GM23338 (cell line): ENCODE results near the gene DAGLA. TPM values are rescaled to one million over a fixed set of nuclear protein-coding genes. Genes with fewer than 3 reads are reported as not detected.

Experiments used
- ATAC-seq: fragments of 200-7000 bp; cut with Tn5 transposase; 3 replicates; pipeline ENCODE4 v1.9.1; 2020
- DNase-seq: peaks from one replicate; pipeline ENCODE4 v3.0.0-alpha.2; 2015; ENCODE audit warnings: low spot score
- H2AFZ ChIP-seq: fragments of 200-600 bp; sonication (generic); 2 replicates; pipeline ENCODE4 v1.8.0; 2016; ENCODE audit warnings: antibody characterized with exemption, mild to moderate bottlenecking, moderate library complexity
- H3F3A ChIP-seq: fragments of 200-600 bp; sonication (generic); replicated peaks from 2 replicates; pipeline ENCODE4 v1.8.0; 2017; ENCODE audit warnings: antibody characterized with exemption, mixed run types, low read depth
- H3K27ac ChIP-seq: fragments of 200-600 bp; sonication (generic); 2 replicates; pipeline ENCODE4 v1.6.1; 2016; ENCODE audit warnings: low read depth
- H3K27me3 ChIP-seq: fragments of 200-600 bp; sonication (generic); 2 replicates; pipeline ENCODE4 v1.8.0; 2016; ENCODE audit warnings: mild to moderate bottlenecking, mixed run types, moderate library complexity; ENCODE audit not compliant: insufficient read depth
- H3K36me3 ChIP-seq: fragments of 200-600 bp; sonication (generic); 2 replicates; pipeline ENCODE4 v1.8.0; 2016; ENCODE audit warnings: mild to moderate bottlenecking; ENCODE audit not compliant: insufficient read depth
- H3K4me1 ChIP-seq: fragments of 200-600 bp; sonication (generic); 2 replicates; pipeline ENCODE4 v1.8.0; 2016; ENCODE audit warnings: mild to moderate bottlenecking, moderate library complexity; ENCODE audit not compliant: insufficient read depth
- H3K4me2 ChIP-seq: fragments of 200-600 bp; sonication (generic); 2 replicates; pipeline ENCODE4 v1.7.1; 2017; ENCODE audit warnings: mixed run types
- H3K4me3 ChIP-seq: fragments of 200-600 bp; sonication (generic); 2 replicates; pipeline ENCODE4 v1.6.1; 2016; ENCODE audit warnings: mixed run types
- H3K79me2 ChIP-seq: fragments of 200-600 bp; sonication (generic); replicated peaks from 2 replicates; pipeline ENCODE4 v1.8.0; 2017; ENCODE audit warnings: mild to moderate bottlenecking; ENCODE audit not compliant: insufficient read depth
- H3K9me2 ChIP-seq: fragments of 200-600 bp; sonication (generic); 2 replicates; pipeline ENCODE4 v1.8.0; 2017; ENCODE audit not compliant: insufficient read depth
- H4K20me1 ChIP-seq: fragments of 200-600 bp; sonication (generic); replicated peaks from 2 replicates; pipeline ENCODE4 v1.8.0; 2017; ENCODE audit warnings: mild to moderate bottlenecking; ENCODE audit not compliant: insufficient read depth
- H3K27ac Mint-ChIP-seq: 2 replicates; pipeline ENCODE4 v1.8.0; 2020; ENCODE audit warnings: inconsistent platforms, mild to moderate bottlenecking, moderate library complexity, mixed read lengths
- H3K27me3 Mint-ChIP-seq: 3 replicates; pipeline ENCODE4 v1.8.0; 2022; ENCODE audit warnings: low read depth, mild to moderate bottlenecking, moderate library complexity, mixed read lengths, inconsistent platforms; ENCODE audit not compliant: insufficient read depth, poor library complexity
- H3K36me3 Mint-ChIP-seq: 3 replicates; pipeline ENCODE4 v1.8.0; 2021; ENCODE audit warnings: low read depth, mild to moderate bottlenecking, inconsistent platforms, moderate library complexity, mixed read lengths
- H3K4me1 Mint-ChIP-seq: 3 replicates; pipeline ENCODE4 v1.8.0; 2020; ENCODE audit warnings: mild to moderate bottlenecking, inconsistent platforms, mixed read lengths
- H3K4me3 Mint-ChIP-seq: 3 replicates; pipeline ENCODE4 v1.8.0; 2021; ENCODE audit warnings: moderate library complexity, mild to moderate bottlenecking, inconsistent platforms, mixed read lengths
- H3K9me3 Mint-ChIP-seq: 3 replicates; pipeline ENCODE4 v1.8.0; 2020; ENCODE audit warnings: moderate library complexity, mild to moderate bottlenecking, inconsistent platforms, mixed read lengths
- CREB1 ChIP-seq: fragments of 250-450 bp; sonication (Bioruptor Pico); IDR thresholded peaks from 2 replicates; pipeline ENCODE4 v1.5.0; 2020; ENCODE audit warnings: low read depth, mild to moderate bottlenecking, moderate library complexity
- CTCF ChIP-seq, 2 experiments: fragments of 200-600 bp in 1 of 2; sonication (generic) in 1 of 2; conservative IDR thresholded peaks; 2 replicates each; pipeline versions ENCODE4 v1.5.1 to v1.6.1; 2016 to 2017; ENCODE audit warnings: antibody characterized with exemption in 2 of 2, low read depth in 2 of 2, mild to moderate bottlenecking in 2 of 2, moderate library complexity in 1 of 2
- ETS1 ChIP-seq: IDR thresholded peaks from 2 replicates; pipeline ENCODE4 v1.6.1; 2016; ENCODE audit warnings: antibody characterized with exemption
- EZH2 ChIP-seq: fragments of 200-600 bp; sonication (generic); IDR thresholded peaks from one replicate; pipeline ENCODE4 v1.8.0; 2017; ENCODE audit warnings: antibody characterized with exemption, mild to moderate bottlenecking, low read depth; ENCODE audit not compliant: unreplicated experiment
- NANOG ChIP-seq: IDR thresholded peaks from 2 replicates; pipeline ENCODE4 v1.6.1; 2016; ENCODE audit warnings: antibody characterized with exemption, borderline replicate concordance
- POLR2AphosphoS5 ChIP-seq: IDR thresholded peaks from 2 replicates; pipeline ENCODE4 v1.6.1; 2016; ENCODE audit warnings: antibody characterized with exemption, low read depth
- STAT1 ChIP-seq: IDR thresholded peaks from one replicate; pipeline ENCODE4 v1.6.1; 2016; ENCODE audit warnings: antibody characterized with exemption; ENCODE audit not compliant: unreplicated experiment
- ZNF114 ChIP-seq: fragments of 250-450 bp; sonication (Bioruptor Pico); IDR thresholded peaks from 2 replicates; pipeline ENCODE4 v1.5.0; 2020; ENCODE audit warnings: mild to moderate bottlenecking, moderate library complexity
- ZNF462 ChIP-seq: fragments of 250-450 bp; sonication (Bioruptor Pico); IDR thresholded peaks from 2 replicates; pipeline ENCODE4 v1.5.0; 2020; ENCODE audit warnings: mild to moderate bottlenecking, moderate library complexity
- polyA plus RNA-seq: library from polyadenylated mRNA; unstranded; fragments of >200 nt; fragmentation: Nextera tagmentation; extraction: Ambion mirVana; gene quantifications from 2 replicates; pipeline ENCODE4 v1.2.1, GENCODE V29; 2016
- total RNA-seq: library from RNA; depleted of rRNA; stranded (reverse); fragments of >200 nt; shearing (Covaris generic); gene quantifications from 2 replicates; pipeline ENCODE4 v1.2.3, GENCODE V29; 2014
- TF ChIP-seq, protein P1 (sequence below): IDR thresholded peaks from one replicate; pipeline ENCODE4 v1.6.1; 2018; ENCODE audit warnings: antibody characterized with exemption; ENCODE audit not compliant: unreplicated experiment

DAGLA gene
- total and polyA plus RNA-seq, 2 experiments from 2014 or later = 0.55 to 2.5 TPM

- no peaks in the 10 kb centered on the region for H3K36me3 ChIP-seq
- TF ChIP-seq ZNF114 (CRISPR knock-in tag) = no peak
- no peak for TF ChIP-seq POLR2AphosphoS5
- no peak for TF ChIP-seq NANOG
- TF ChIP-seq, protein P1, sequence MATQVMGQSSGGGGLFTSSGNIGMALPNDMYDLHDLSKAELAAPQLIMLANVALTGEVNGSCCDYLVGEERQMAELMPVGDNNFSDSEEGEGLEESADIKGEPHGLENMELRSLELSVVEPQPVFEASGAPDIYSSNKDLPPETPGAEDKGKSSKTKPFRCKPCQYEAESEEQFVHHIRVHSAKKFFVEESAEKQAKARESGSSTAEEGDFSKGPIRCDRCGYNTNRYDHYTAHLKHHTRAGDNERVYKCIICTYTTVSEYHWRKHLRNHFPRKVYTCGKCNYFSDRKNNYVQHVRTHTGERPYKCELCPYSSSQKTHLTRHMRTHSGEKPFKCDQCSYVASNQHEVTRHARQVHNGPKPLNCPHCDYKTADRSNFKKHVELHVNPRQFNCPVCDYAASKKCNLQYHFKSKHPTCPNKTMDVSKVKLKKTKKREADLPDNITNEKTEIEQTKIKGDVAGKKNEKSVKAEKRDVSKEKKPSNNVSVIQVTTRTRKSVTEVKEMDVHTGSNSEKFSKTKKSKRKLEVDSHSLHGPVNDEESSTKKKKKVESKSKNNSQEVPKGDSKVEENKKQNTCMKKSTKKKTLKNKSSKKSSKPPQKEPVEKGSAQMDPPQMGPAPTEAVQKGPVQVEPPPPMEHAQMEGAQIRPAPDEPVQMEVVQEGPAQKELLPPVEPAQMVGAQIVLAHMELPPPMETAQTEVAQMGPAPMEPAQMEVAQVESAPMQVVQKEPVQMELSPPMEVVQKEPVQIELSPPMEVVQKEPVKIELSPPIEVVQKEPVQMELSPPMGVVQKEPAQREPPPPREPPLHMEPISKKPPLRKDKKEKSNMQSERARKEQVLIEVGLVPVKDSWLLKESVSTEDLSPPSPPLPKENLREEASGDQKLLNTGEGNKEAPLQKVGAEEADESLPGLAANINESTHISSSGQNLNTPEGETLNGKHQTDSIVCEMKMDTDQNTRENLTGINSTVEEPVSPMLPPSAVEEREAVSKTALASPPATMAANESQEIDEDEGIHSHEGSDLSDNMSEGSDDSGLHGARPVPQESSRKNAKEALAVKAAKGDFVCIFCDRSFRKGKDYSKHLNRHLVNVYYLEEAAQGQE = no peak
- no peak for TF ChIP-seq CREB1 (CRISPR knock-in tag)
- TF ChIP-seq ETS1 = no peak
- peak; percentile 12 to 31; a peak in 1 of 4 replicates for TF ChIP-seq CTCF (conservative IDR thresholded peaks at IDR 0.05; ENCODE audit: low read depth in 2 of 2)
- Mint-ChIP-seq H3K9me3 (no peaks in the 10 kb centered on the region), H3K27ac (no peak overlapping the region), H3K4me3 (no peak overlapping the region), H3K36me3 (no peaks in the 10 kb centered on the region), H3K27me3 (peaks cover 8% of the 10 kb centered on the region), H3K4me1 (peaks cover 46% of the 10 kb centered on the region)
- H3K27me3 ChIP-seq = no peaks in the 10 kb centered on the region
- ATAC-seq (peak; percentile 48), DNase-seq (peak; percentile 68)
- H2AFZ ChIP-seq = peak overlapping the region; percentile 66
- H3K27ac ChIP-seq = no peak overlapping the region
- H3F3A ChIP-seq = peaks cover 9% of the 10 kb centered on the region; the same call in 1 of the 2 replicates
- peak overlapping the region; percentile 57 for H3K4me2 ChIP-seq
- H3K9me2 ChIP-seq = no peaks in the 10 kb centered on the region
- no peaks in the 10 kb centered on the region for H4K20me1 ChIP-seq
- no peaks in the 10 kb centered on the region for H3K79me2 ChIP-seq
- peaks cover 37% of the 10 kb centered on the region for H3K4me1 ChIP-seq
- H3K4me3 ChIP-seq = no peak overlapping the region
Observed at GRCh38 chr11:61695917-61696316, 15.7 kb downstream of the DAGLA start.

DNA sequence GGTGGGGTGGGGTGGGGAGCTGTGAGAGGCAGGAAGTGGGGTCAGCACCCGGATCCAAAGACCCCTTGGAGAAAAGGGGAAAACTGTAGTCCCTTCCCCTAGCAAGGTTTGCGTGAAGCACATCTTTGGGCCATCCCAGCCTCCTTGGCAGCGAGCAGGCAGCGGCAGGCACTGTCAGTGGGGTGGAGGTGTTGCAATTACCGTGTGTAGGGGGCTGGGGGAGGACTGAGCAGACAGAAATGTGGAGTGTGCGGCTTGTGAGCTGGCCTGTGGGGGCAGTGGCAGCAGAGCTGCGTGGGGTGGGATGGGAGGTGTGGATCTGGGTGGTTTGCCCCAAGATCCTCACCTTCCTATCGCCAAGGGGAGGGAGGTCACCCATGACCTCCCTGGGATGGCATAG is 16.4 kb downstream of the DAGLA start:
- no peak for ATAC-seq
- Histone ChIP-seq H3K36me3 (no peaks in the 10 kb centered on the region), H3K27ac (no peak overlapping the region), H3K9me2 (no peaks in the 10 kb centered on the region), H4K20me1 (no peaks in the 10 kb centered on the region), H3F3A (peaks cover 9% of the 10 kb centered on the region; the same call in 1 of the 2 replicates), H3K4me1 (peaks cover 30% of the 10 kb centered on the region), H3K4me2 (no peak overlapping the region), H3K27me3 (no peaks in the 10 kb centered on the region), H3K4me3 (no peak overlapping the region), H2AFZ (no peak overlapping the region), H3K79me2 (no peaks in the 10 kb centered on the region)
- Mint-ChIP-seq H3K36me3 (no peaks in the 10 kb centered on the region), H3K9me3 (no peaks in the 10 kb centered on the region), H3K27ac (no peak overlapping the region), H3K27me3 (peaks cover 5% of the 10 kb centered on the region), H3K4me3 (no peak overlapping the region), H3K4me1 (peaks cover 46% of the 10 kb centered on the region)
- no peak for DNase-seq
- TF ChIP-seq STAT1 (no peak), POLR2AphosphoS5 (no peak), EZH2 (no peak), ZNF462 (no peak)
